Ascending aorta (tissue), 1 donor: ENCODE measurements around the gene PRR30. TPM values are rescaled to one million over a fixed set of nuclear protein-coding genes. Genes with fewer than 3 reads are reported as not detected.

ENCODE experiments used
- total RNA-seq: library from RNA; depleted of rRNA; stranded (reverse); fragments of >200 nt; gene quantifications from one replicate; pipeline ENCODE4 v1.1.0, GENCODE V29; 2016

PRR30 gene
- total RNA-seq, 1 donor from 2014 or later, result not detected

Other genes with a start within 250 kb of the PRR30 start
- 18.9 TPM for gene MAPRE3, start 168.8 kb downstream of the PRR30 start, total RNA-seq
- 74.1 TPM for gene TMEM214, start 106.4 kb downstream of the PRR30 start, total RNA-seq
- gene AGBL5, start 87.7 kb downstream of the PRR30 start, total RNA-seq, result 2.1 TPM
- 158 TPM for gene OST4, start 67.8 kb downstream of the PRR30 start, total RNA-seq
- 301 TPM for gene EMILIN1, start 60.8 kb downstream of the PRR30 start, total RNA-seq
- gene KHK, start 52.6 kb downstream of the PRR30 start, total RNA-seq, result 0.85 TPM
- 3.5 TPM for gene CGREF1, start 20.3 kb downstream of the PRR30 start, total RNA-seq
- gene ABHD1, start 15.6 kb downstream of the PRR30 start, total RNA-seq, result not detected
- gene PREB, start 4.8 kb downstream of the PRR30 start, total RNA-seq, result 116 TPM
- gene TCF23, start 9.6 kb upstream of the PRR30 start, total RNA-seq, result not detected
- 284 TPM for gene ATRAID, start 72.6 kb upstream of the PRR30 start, total RNA-seq
- gene SLC5A6, start 72.9 kb upstream of the PRR30 start, total RNA-seq, result 85.7 TPM
- gene CAD, start 78.0 kb upstream of the PRR30 start, total RNA-seq, result 63.4 TPM
- 7.6 TPM for gene SLC30A3, start 123.6 kb upstream of the PRR30 start, total RNA-seq
- gene DNAJC5G, start 136.0 kb upstream of the PRR30 start, total RNA-seq, result not detected
- gene TRIM54, start 143.0 kb upstream of the PRR30 start, total RNA-seq, result not detected
- not detected for gene UCN, start 169.0 kb upstream of the PRR30 start, total RNA-seq
- 239 TPM for gene MPV17, start 183.7 kb upstream of the PRR30 start, total RNA-seq
- gene GTF3C2, start 217.4 kb upstream of the PRR30 start, total RNA-seq, result 76.2 TPM
- 34.8 TPM for gene EIF2B4, start 230.9 kb upstream of the PRR30 start, total RNA-seq
- 94.0 TPM for gene SNX17, start 231.2 kb upstream of the PRR30 start, total RNA-seq
- gene ZNF513, start 241.3 kb upstream of the PRR30 start, total RNA-seq, result 17.7 TPM